ENCODE results near the gene ADGRL3.

GRCh38 chr4:61540944-61541343, 340.8 kb downstream of the ADGRL3 start:
- TF ChIP-seq ZNF394 (tag by site-specific recombination; IDR thresholded peaks at IDR 0.05; ENCODE audit: borderline replicate concordance) (no peak), CTCF (tag by site-specific recombination; IDR thresholded peaks at IDR 0.05) (no peak), ZNF184 (tag by site-specific recombination; IDR thresholded peaks at IDR 0.05) (no peak), ZNF335 (tag by site-specific recombination; conservative IDR thresholded peaks at IDR 0.05) (no peak), ATF2 (tag by site-specific recombination; IDR thresholded peaks at IDR 0.05; ENCODE audit: low read depth) (no peak), ZNF274 (IDR thresholded peaks at IDR 0.05; ENCODE audit: low read length) (no peak), ZNF274 (tag by site-specific recombination; IDR thresholded peaks at IDR 0.05; ENCODE audit: borderline replicate concordance) (no peak), ZBTB44 (tag by site-specific recombination; IDR thresholded peaks at IDR 0.05) (no peak), ZNF488 (tag by site-specific recombination; IDR thresholded peaks at IDR 0.05) (no peak), ZNF24 (tag by site-specific recombination; IDR thresholded peaks at IDR 0.05) (no peak), ZNF544 (tag by site-specific recombination; IDR thresholded peaks at IDR 0.05) (no peak), ZBTB8A (tag by site-specific recombination; IDR thresholded peaks at IDR 0.05) (no peak), ZNF639 (tag by site-specific recombination; IDR thresholded peaks at IDR 0.05) (no peak), KLF10 (tag by site-specific recombination; IDR thresholded peaks at IDR 0.05) (no peak), REST (tag by site-specific recombination; IDR thresholded peaks at IDR 0.05) (no peak)

All from HEK293 (cell line).